GM18907 (cell line): ENCODE results near the gene DUSP22.
A peak's percentile ranks its signal among the peaks of the same experiment; 100 is the strongest.

ENCODE experiments used
- ATAC-seq: cut with Tn5 transposase; IDR thresholded peaks from one replicate; pipeline ENCODE4 v1.9.1; 2021; ENCODE audit warnings: mild to moderate bottlenecking, moderate library complexity; ENCODE audit not compliant: unreplicated experiment

DUSP22 gene

GRCh38 chr6:308307-308706 is 16.0 kb downstream of the DUSP22 start:
- ATAC-seq: no peak

GRCh38 chr6:308768-309167 is 16.5 kb downstream of the DUSP22 start:
- no peak for ATAC-seq

GRCh38 chr6:309947-310346 is 17.7 kb downstream of the DUSP22 start:
- ATAC-seq: no peak

GRCh38 chr6:310671-311070 is 18.4 kb downstream of the DUSP22 start:
- ATAC-seq: no peak

- ATAC-seq: no peak
These were observed 19.5 kb downstream of the DUSP22 start for GRCh38 chr6:311679-312220.

- peak; percentile 33 for ATAC-seq
These were observed 20.8 kb downstream of the DUSP22 start for GRCh38 chr6:313087-313486.

GRCh38 chr6:313917-314316 is 21.6 kb downstream of the DUSP22 start:
- no peak for ATAC-seq

- no peak for ATAC-seq
These were observed 22.1 kb downstream of the DUSP22 start for GRCh38 chr6:314377-314776.

GRCh38 chr6:315226-315625 is 22.9 kb downstream of the DUSP22 start:
- no peak for ATAC-seq

- no peak for ATAC-seq
These were observed 23.9 kb downstream of the DUSP22 start for GRCh38 chr6:315921-316752.

GRCh38 chr6:316753-317038 is 24.4 kb downstream of the DUSP22 start:
- ATAC-seq: no peak

- ATAC-seq: no peak
These were observed 24.8 kb downstream of the DUSP22 start for GRCh38 chr6:317060-317447.

GRCh38 chr6:317448-318144 is 25.3 kb downstream of the DUSP22 start:
- ATAC-seq: peak; percentile 34

- ATAC-seq: no peak
These were observed 26.1 kb downstream of the DUSP22 start for GRCh38 chr6:318243-318890.

- peak; percentile 44 for ATAC-seq
These were observed 27.2 kb downstream of the DUSP22 start for GRCh38 chr6:319177-320131.

- ATAC-seq: no peak
These were observed 28.3 kb downstream of the DUSP22 start for GRCh38 chr6:320351-321157.

- ATAC-seq: no peak
These were observed 28.8 kb downstream of the DUSP22 start for GRCh38 chr6:321158-321438.

- no peak for ATAC-seq
These were observed 29.4 kb downstream of the DUSP22 start for GRCh38 chr6:321536-322258.

GRCh38 chr6:322259-322930 is 30.1 kb downstream of the DUSP22 start:
- ATAC-seq: no peak
